Naive thymus-derived CD4-positive, alpha-beta T cell (primary cell): ENCODE measurements around the gene PLBD2. TPM values are rescaled to one million over a fixed set of nuclear protein-coding genes. Genes with fewer than 3 reads are reported as not detected.

Experiments
- ATAC-seq: fragments of 150-1000 bp; cut with Tn5 transposase; 2 replicates; pipeline ENCODE4 v1.10.0; 2021; ENCODE audit warnings: mild to moderate bottlenecking, moderate library complexity
- CTCF ChIA-PET: fragments of 350-600 bp; sonication (Branson Sonifier 250); formaldehyde crosslinking; loops from one replicate; lab custom pipeline; 2021; ENCODE audit warnings: antibody characterized with exemption; lab: Charles Lee
- POLR2A ChIA-PET: fragments of 350-600 bp; sonication (Branson Sonifier 250); formaldehyde crosslinking; loops from one replicate; lab custom pipeline; 2021; ENCODE audit warnings: antibody characterized with exemption, inconsistent platforms; lab: Charles Lee
- DNase-seq, 9 donors: peaks; one replicate each; pipeline versions ENCODE4 v3.0.0 to v3.0.0-alpha.2; 2020 to 2022; ENCODE audit warnings: mixed read lengths in 1 of 9
- H3K27ac ChIP-seq: one replicate; pipeline ENCODE4 v1.7.0; 2013; ENCODE audit warnings: mild to moderate bottlenecking, low read depth, low read length, moderate library complexity
- H3K27me3 ChIP-seq, 2 donors: one replicate each; pipeline ENCODE4 v1.7.0; 2013; ENCODE audit warnings: low read length in 2 of 2, mild to moderate bottlenecking in 2 of 2, moderate library complexity in 2 of 2; ENCODE audit not compliant: control insufficient read depth in 2 of 2, insufficient read depth in 2 of 2
- H3K36me3 ChIP-seq, 3 experiments: 1 replicate in 2 of 3; 2 replicates in 1 of 3; pipeline ENCODE4 v1.7.0; 2013; ENCODE audit warnings: low read length in 3 of 3, mild to moderate bottlenecking in 3 of 3, moderate library complexity in 1 of 3; ENCODE audit not compliant: insufficient read depth in 3 of 3, control insufficient read depth in 2 of 3
- H3K4me1 ChIP-seq, 2 donors: one replicate each; pipeline ENCODE4 v1.7.0; 2013; ENCODE audit warnings: low read length in 2 of 2, mild to moderate bottlenecking in 2 of 2, moderate library complexity in 1 of 2; ENCODE audit not compliant: control insufficient read depth in 2 of 2, insufficient read depth in 2 of 2
- H3K4me3 ChIP-seq: 2 replicates; pipeline ENCODE4 v1.7.0; 2013; ENCODE audit warnings: mild to moderate bottlenecking, low read length
- H3K9me3 ChIP-seq, 3 experiments: 1 replicate in 2 of 3; 2 replicates in 1 of 3; pipeline ENCODE4 v1.7.0; 2013; ENCODE audit warnings: low read length in 3 of 3; ENCODE audit not compliant: control insufficient read depth in 2 of 3
- H3K27ac Mint-ChIP-seq, 9 donors: one replicate each; pipeline ENCODE4 v1.8.0; 2020 to 2022; ENCODE audit warnings: mixed read lengths in 9 of 9, mild to moderate bottlenecking in 8 of 9, moderate library complexity in 5 of 9, inconsistent platforms in 2 of 9
- H3K27me3 Mint-ChIP-seq, 5 donors: one replicate each; pipeline ENCODE4 v1.8.0; 2021 to 2022; ENCODE audit warnings: mixed read lengths in 5 of 5, mild to moderate bottlenecking in 1 of 5
- H3K36me3 Mint-ChIP-seq, 5 donors: one replicate each; pipeline ENCODE4 v1.8.0; 2020 to 2022; ENCODE audit warnings: mixed read lengths in 5 of 5, mild to moderate bottlenecking in 3 of 5, inconsistent platforms in 1 of 5
- H3K4me1 Mint-ChIP-seq, 7 donors: one replicate each; pipeline ENCODE4 v1.8.0; 2020 to 2022; ENCODE audit warnings: mixed read lengths in 7 of 7, mild to moderate bottlenecking in 3 of 7, inconsistent platforms in 1 of 7
- H3K4me3 Mint-ChIP-seq, 10 donors: one replicate each; pipeline ENCODE4 v1.8.0; 2020 to 2022; ENCODE audit warnings: mild to moderate bottlenecking in 10 of 10, mixed read lengths in 10 of 10, moderate library complexity in 6 of 10, inconsistent platforms in 2 of 10
- H3K9me3 Mint-ChIP-seq, 11 donors: one replicate each; pipeline ENCODE4 v1.8.0; 2020 to 2022; ENCODE audit warnings: mixed read lengths in 11 of 11, mild to moderate bottlenecking in 4 of 11, inconsistent platforms in 1 of 11, moderate library complexity in 1 of 11
- intact Hi-C, 2 donors: fragments of 100-400 bp; cut with micrococcal nuclease; formaldehyde crosslinking; loops; one replicate each; pipeline ENCODE4 v1.15.1; 2023
- polyA plus RNA-seq, 2 donors: library from polyadenylated mRNA; unstranded; fragments of 300-500 nt; fragmentation: Illumina TruSeq; gene quantifications; one replicate each; pipeline ENCODE4 v1.2.3, GENCODE V29; 2021
- total RNA-seq, 6 experiments: library from RNA in 5 of 6; stranded (reverse) in 5 of 6; gene quantifications; 1 replicate in 5 of 6; 2 replicates in 1 of 6; pipeline ENCODE4 v1.2.3 and lab custom pipeline; 2021 to 2026

Gene PLBD2
- total and polyA plus RNA-seq, 7 experiments from 2014 or later = 7.8 to 25.4 (median 13.3) TPM

DNA sequence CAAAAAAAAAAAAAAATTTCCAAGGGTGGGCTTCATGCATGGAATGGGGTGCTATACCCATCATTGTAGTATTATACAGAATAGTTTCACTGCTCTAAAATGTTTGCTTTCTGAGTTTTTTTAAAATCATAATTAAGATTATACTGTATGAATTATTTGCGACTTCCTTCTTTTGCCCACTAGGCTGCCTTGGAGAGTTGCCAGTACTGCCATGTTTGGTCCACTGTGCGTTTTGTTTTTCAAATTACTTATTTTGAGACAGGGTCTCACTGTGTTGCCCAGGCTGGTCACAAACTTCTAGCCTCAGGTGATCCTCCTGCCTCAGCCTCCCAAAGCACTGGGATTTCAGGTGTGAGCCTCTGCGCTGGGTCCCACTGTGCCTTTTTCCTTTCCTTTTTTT, 19.9 kb downstream of the PLBD2 start:
- H3K9me3 Mint-ChIP-seq = peaks cover 0 to 2% (median 0%) of the 10 kb centered on the region in 11 donors
- DNase-seq = no peak
- Histone ChIP-seq H3K27me3 (no peaks in the 10 kb centered on the region), H3K4me3 (no peak overlapping the region), H3K36me3 (peaks cover 0 to 46% (median 5%) of the 10 kb centered on the region in 3 experiments), H3K9me3 (no peaks in the 10 kb centered on the region), H3K4me1 (no peaks in the 10 kb centered on the region), H3K27ac (no peak overlapping the region)
- H3K4me1 Mint-ChIP-seq = peaks cover 0 to 2% (median 0%) of the 10 kb centered on the region in 7 donors
- intact Hi-C loops = no loop called here
- peaks cover 7 to 37% (median 21%) of the 10 kb centered on the region in 5 donors for H3K36me3 Mint-ChIP-seq
- CTCF ChIA-PET = interaction anchor here (0.7 kb wide), 1 partner anchor 10 kb away, joined by 5 read pairs; no protein-coding TSS in a partner anchor
- H3K27ac Mint-ChIP-seq = no peak overlapping the region
- no peak for ATAC-seq
- H3K27me3 Mint-ChIP-seq = no peaks in the 10 kb centered on the region
- no peak overlapping the region for H3K4me3 Mint-ChIP-seq
- POLR2A ChIA-PET = no interaction called here

DNA sequence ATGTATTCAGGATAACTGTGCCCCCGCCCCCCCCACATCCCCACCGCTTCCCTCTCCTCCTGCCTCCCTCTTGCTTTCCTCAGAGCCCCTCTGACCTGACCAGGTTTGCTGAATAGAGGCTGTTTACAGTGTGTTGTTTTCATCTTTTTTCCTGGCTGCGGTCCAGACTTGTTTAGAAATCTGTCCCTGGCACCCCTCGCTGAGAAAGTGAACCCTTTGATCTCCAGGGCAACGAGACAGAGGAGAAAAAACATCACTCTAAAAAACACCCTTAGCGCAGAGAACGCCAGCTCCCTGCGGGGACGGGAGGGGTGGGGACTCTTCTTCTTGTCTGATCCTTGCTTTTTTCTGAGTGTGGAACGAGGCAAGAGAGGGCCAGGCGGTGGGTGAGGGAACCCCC, 22.8 kb downstream of the PLBD2 start:
- Histone ChIP-seq H3K4me3 (no peak overlapping the region), H3K27me3 (no peaks in the 10 kb centered on the region), H3K4me1 (no peaks in the 10 kb centered on the region), H3K36me3 (peaks cover 0 to 46% (median 0%) of the 10 kb centered on the region in 3 experiments), H3K27ac (no peak overlapping the region), H3K9me3 (no peaks in the 10 kb centered on the region)
- no peak for ATAC-seq
- intact Hi-C loops = no loop called here
- Mint-ChIP-seq H3K27ac (no peak overlapping the region), H3K9me3 (no peaks in the 10 kb centered on the region), H3K4me1 (peaks cover 0 to 2% (median 0%) of the 10 kb centered on the region in 7 donors), H3K4me3 (no peak overlapping the region), H3K36me3 (peaks cover 0 to 29% (median 8%) of the 10 kb centered on the region in 5 donors), H3K27me3 (no peaks in the 10 kb centered on the region)
- no peak for DNase-seq
- ChIA-PET POLR2A (no interaction called here), CTCF (interaction anchor here (0.7 kb wide), 1 partner anchor 32 kb away, joined by 3 read pairs; no protein-coding TSS in a partner anchor)

DNA sequence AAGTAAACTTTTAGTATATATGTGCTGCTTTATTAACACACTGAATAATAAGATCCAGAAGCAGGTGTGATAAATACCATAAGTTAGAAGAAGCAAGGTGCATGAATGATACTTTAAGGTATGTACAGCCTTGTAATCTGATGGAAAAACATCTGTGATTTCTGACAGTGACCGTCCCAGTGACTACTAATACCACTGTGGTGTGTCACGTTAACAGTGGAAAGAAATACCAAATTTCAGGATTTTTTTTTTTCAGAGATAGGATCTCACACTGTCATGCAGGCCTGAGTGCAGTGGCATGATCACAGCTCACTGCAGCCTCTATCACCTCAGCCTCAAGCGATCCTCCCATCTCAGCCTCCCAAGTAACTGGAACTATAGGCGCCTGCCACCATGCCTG, 23.8 kb downstream of the PLBD2 start:
- H3K27me3 Mint-ChIP-seq = no peaks in the 10 kb centered on the region
- H3K27ac Mint-ChIP-seq = no peak overlapping the region
- no peak overlapping the region for H3K4me3 Mint-ChIP-seq
- H3K9me3 Mint-ChIP-seq = no peaks in the 10 kb centered on the region
- H3K4me1 Mint-ChIP-seq = peaks cover 0 to 2% (median 0%) of the 10 kb centered on the region in 7 donors
- no peak for DNase-seq
- H3K4me3 ChIP-seq = no peak overlapping the region
- no peaks in the 10 kb centered on the region for H3K27me3 ChIP-seq
- H3K27ac ChIP-seq = no peak overlapping the region
- H3K36me3 ChIP-seq = peaks cover 0 to 49% (median 0%) of the 10 kb centered on the region in 3 experiments
- intact Hi-C loops = no loop called here
- H3K9me3 ChIP-seq = no peaks in the 10 kb centered on the region
- ChIA-PET CTCF (no interaction called here), POLR2A (no interaction called here)
- no peak for ATAC-seq
- H3K36me3 Mint-ChIP-seq = peaks cover 0 to 31% (median 6%) of the 10 kb centered on the region in 5 donors
- no peaks in the 10 kb centered on the region for H3K4me1 ChIP-seq

DNA sequence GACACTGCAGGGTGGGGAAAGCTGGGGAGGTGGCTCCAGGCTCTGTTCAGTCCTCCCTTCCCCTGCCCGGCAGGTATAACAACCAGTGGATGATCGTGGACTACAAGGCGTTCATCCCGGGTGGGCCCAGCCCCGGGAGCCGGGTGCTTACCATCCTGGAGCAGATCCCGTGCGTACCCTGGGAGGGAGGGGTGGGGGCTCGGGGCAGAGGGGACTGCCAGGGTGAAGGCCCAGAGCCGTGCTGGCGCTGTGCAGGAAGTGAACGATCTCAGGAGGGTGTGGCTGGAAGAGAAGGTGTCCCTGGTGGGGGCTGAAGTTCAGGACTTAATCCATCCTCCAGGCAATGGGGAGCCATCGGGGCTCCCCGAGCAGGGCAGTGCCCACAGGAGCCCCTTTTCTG, 26.4 kb downstream of the PLBD2 start:
- DNase-seq = no peak
- H3K36me3 ChIP-seq = peaks cover 0 to 58% (median 0%) of the 10 kb centered on the region in 3 experiments
- H3K27me3 ChIP-seq = no peaks in the 10 kb centered on the region
- no peaks in the 10 kb centered on the region for H3K9me3 ChIP-seq
- no peak overlapping the region for H3K4me3 ChIP-seq
- peaks cover 0 to 2% (median 0%) of the 10 kb centered on the region in 7 donors for H3K4me1 Mint-ChIP-seq
- no peaks in the 10 kb centered on the region for H3K4me1 ChIP-seq
- POLR2A ChIA-PET = interaction anchor here (0.7 kb wide), 1 partner anchor 461 kb away, joined by 3 read pairs; no protein-coding TSS in a partner anchor
- no peaks in the 10 kb centered on the region for H3K27me3 Mint-ChIP-seq
- peak overlapping the region in 1 of 9 donors; percentile 9 for H3K27ac Mint-ChIP-seq
- H3K9me3 Mint-ChIP-seq = no peaks in the 10 kb centered on the region
- H3K27ac ChIP-seq = no peak overlapping the region
- no peak overlapping the region for H3K4me3 Mint-ChIP-seq
- H3K36me3 Mint-ChIP-seq = peaks cover 0 to 32% (median 2%) of the 10 kb centered on the region in 5 donors
- intact Hi-C loops = no loop called here
- CTCF ChIA-PET = no interaction called here
- ATAC-seq = no peak

DNA sequence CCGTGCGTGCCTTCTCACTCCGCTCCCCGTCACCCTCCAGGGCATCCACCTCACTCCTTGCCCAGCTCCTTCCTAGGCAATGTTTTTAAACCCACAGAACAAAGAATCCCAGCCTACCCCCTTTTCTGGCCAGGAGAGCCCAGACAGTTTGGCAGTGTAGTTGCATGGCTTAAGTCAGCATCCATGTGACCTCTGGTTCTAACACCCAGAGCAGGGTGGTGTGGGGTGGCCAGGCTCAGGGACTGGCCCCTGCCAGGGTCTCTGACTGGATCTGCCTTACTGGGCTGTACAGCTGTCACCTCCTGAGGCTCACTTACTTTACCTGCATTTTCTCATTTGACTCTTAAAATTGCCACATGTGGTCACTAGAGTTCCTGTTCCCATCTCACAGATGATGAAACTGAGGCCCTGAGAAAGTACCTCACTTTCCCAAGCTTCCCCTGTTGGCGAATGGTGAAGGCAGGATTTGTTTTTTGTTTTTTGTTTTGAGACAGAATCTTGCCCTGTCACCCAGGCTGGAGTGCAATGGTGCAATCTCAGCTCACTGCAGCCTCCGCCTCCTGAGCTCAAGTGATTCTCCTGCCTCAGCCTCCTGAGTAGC, 27.0 kb downstream of the PLBD2 start:
- Mint-ChIP-seq H3K27me3 (no peaks in the 10 kb centered on the region), H3K4me1 (peaks cover 0 to 2% (median 0%) of the 10 kb centered on the region in 7 donors), H3K27ac (peak overlapping the region in 2 of 9 donors; percentile 9 to 71), H3K36me3 (peaks cover 0 to 32% (median 2%) of the 10 kb centered on the region in 5 donors), H3K9me3 (no peaks in the 10 kb centered on the region), H3K4me3 (no peak overlapping the region)
- intact Hi-C loops = no loop called here
- Histone ChIP-seq H3K9me3 (no peaks in the 10 kb centered on the region), H3K27ac (no peak overlapping the region), H3K4me3 (no peak overlapping the region), H3K27me3 (no peaks in the 10 kb centered on the region), H3K36me3 (peaks cover 0 to 61% (median 0%) of the 10 kb centered on the region in 3 experiments), H3K4me1 (no peaks in the 10 kb centered on the region)
- ChIA-PET CTCF (interaction anchor here (0.6 kb wide), 1 partner anchor 251 kb away, joined by 4 read pairs; no protein-coding TSS in a partner anchor), POLR2A (interaction anchor here (0.7 kb wide), 1 partner anchor 461 kb away, joined by 3 read pairs; no protein-coding TSS in a partner anchor)
- DNase-seq (no peak), ATAC-seq (no peak)

DNA sequence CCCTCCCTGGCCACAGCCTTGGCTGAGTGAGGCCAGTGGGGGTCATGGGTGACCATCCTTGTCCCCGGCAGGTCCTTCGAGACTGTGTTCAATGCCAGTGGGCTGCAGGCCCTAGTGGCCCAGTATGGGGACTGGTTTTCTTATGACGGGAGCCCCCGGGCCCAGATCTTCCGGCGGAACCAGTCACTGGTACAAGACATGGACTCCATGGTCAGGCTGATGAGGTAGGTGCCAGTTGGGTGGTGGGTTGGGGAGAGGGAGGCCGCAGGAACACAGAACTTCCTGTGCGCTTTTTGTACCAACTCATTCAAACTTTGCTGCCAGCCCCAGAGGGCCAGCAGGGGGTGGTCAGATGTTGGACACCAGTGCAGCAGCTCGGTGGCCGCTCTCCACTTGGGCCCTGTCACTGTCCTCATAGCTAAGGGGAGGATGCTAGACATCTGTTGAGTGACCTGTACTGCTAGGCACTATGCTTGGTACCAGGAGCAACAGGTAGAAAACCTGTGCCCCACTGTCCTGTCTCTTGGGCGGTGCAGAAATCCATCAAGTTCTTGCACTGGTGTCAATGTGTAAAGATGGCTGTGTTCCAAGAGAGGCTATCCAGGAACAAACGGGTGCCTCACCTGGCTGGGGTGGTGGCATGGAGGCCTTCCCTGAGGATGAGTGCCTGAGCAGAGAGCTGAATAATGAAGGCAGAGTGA, 28.6 kb downstream of the PLBD2 start:
- POLR2A ChIA-PET = no interaction called here
- Mint-ChIP-seq H3K4me3 (no peak overlapping the region), H3K36me3 (peaks cover 0 to 29% (median 0%) of the 10 kb centered on the region in 5 donors), H3K27ac (no peak overlapping the region), H3K27me3 (no peaks in the 10 kb centered on the region), H3K9me3 (no peaks in the 10 kb centered on the region), H3K4me1 (no peaks in the 10 kb centered on the region)
- no peak overlapping the region for H3K4me3 ChIP-seq
- H3K9me3 ChIP-seq = no peaks in the 10 kb centered on the region
- no peaks in the 10 kb centered on the region for H3K27me3 ChIP-seq
- H3K36me3 ChIP-seq = peaks cover 0 to 62% (median 0%) of the 10 kb centered on the region in 3 experiments
- H3K27ac ChIP-seq = no peak overlapping the region
- no peaks in the 10 kb centered on the region for H3K4me1 ChIP-seq
- ATAC-seq (no peak), DNase-seq (no peak)
- CTCF ChIA-PET = interaction anchor here (0.7 kb wide), 1 partner anchor 12 kb away, joined by 3 read pairs; no protein-coding TSS in a partner anchor
- intact Hi-C loops = no loop called here
